GM23338 (cell line): ENCODE measurements around the gene TSPOAP1.

Source experiments
- CTCF ChIP-seq, 2 experiments: fragments of 200-600 bp in 1 of 2; sonication (generic) in 1 of 2; conservative IDR thresholded peaks; 2 replicates each; pipeline versions ENCODE4 v1.5.1 to v1.6.1; 2016 to 2017; ENCODE audit warnings: antibody characterized with exemption in 2 of 2, low read depth in 2 of 2, mild to moderate bottlenecking in 2 of 2, moderate library complexity in 1 of 2
- EZH2 ChIP-seq: fragments of 200-600 bp; sonication (generic); IDR thresholded peaks from one replicate; pipeline ENCODE4 v1.8.0; 2017; ENCODE audit warnings: antibody characterized with exemption, mild to moderate bottlenecking, low read depth; ENCODE audit not compliant: unreplicated experiment
- NANOG ChIP-seq: IDR thresholded peaks from 2 replicates; pipeline ENCODE4 v1.6.1; 2016; ENCODE audit warnings: antibody characterized with exemption, borderline replicate concordance
- POLR2AphosphoS5 ChIP-seq: IDR thresholded peaks from 2 replicates; pipeline ENCODE4 v1.6.1; 2016; ENCODE audit warnings: antibody characterized with exemption, low read depth

GRCh38 chr17:58300336-58300735 is 28.3 kb downstream of the TSPOAP1 start:
- TF ChIP-seq CTCF (conservative IDR thresholded peaks at IDR 0.05; ENCODE audit: low read depth in 2 of 2) (no peak), EZH2 (no peak), POLR2AphosphoS5 (no peak), NANOG (no peak)
